K562 (cell line): Measurements from ENCODE around the gene MYO1B. TPM values are rescaled to one million over a fixed set of nuclear protein-coding genes. Genes with fewer than 3 reads are reported as not detected.

Source experiments
- SLC30A9 ChIP-seq: fragments of 250-450 bp; sonication (Bioruptor Pico); IDR thresholded peaks from 2 replicates; pipeline ENCODE4 v1.8.0; 2022; ENCODE audit warnings: mild to moderate bottlenecking, moderate library complexity
- SMAD1 ChIP-seq: fragments of 150-350 bp; IDR thresholded peaks from 2 replicates; pipeline ENCODE4 v1.6.1; 2014; ENCODE audit warnings: low read length, low read depth; ENCODE audit not compliant: partially characterized antibody
- WHSC1 ChIP-seq: IDR thresholded peaks from one replicate; pipeline ENCODE4 v1.6.1; 2012; ENCODE audit warnings: low read length, control low read depth, inconsistent platforms
- XRCC4 ChIP-seq: IDR thresholded peaks from one replicate; pipeline ENCODE4 v1.6.1; 2011; ENCODE audit not compliant: insufficient read depth, insufficient read length; ENCODE audit errors: extremely low read depth
- ZNF232 ChIP-seq: sonication (generic); formaldehyde crosslinking; IDR thresholded peaks from 2 replicates; pipeline ENCODE4 v1.8.0; 2022; ENCODE audit warnings: mild to moderate bottlenecking, missing genetic modification reagents
- ZNF445 ChIP-seq: fragments of 250-450 bp; sonication (Bioruptor Pico); IDR thresholded peaks from 2 replicates; pipeline ENCODE4 v1.4.0; 2020; ENCODE audit warnings: low read depth, mild to moderate bottlenecking, moderate library complexity
- polyA plus RNA-seq, 8 experiments: library from polyadenylated mRNA; depleted of rRNA in 4 of 8; stranded (reverse) in 5 of 8; unstranded in 3 of 8; fragments of >200 nt; fragmentation: Nextera tagmentation in 2 of 8; fragmentation: Illumina TruSeq in 1 of 8; extraction: Ambion mirVana in 2 of 8; extraction: Trizol in 1 of 8; gene quantifications; 2 replicates each; pipeline versions ENCODE4 v1.2.1 to v1.2.3, GENCODE V29; 2011 to 2014; ENCODE audit warnings: inconsistent platforms in 1 of 8, missing spikeins in 1 of 8
- total RNA-seq, 7 experiments: library from RNA; depleted of rRNA in 6 of 7; stranded (reverse); fragments of >200 nt in 6 of 7; fragmentation: Illumina TruSeq in 2 of 7; extraction: Trizol in 2 of 7; gene quantifications; 2 replicates each; pipeline versions ENCODE4 v1.2.1 to v1.2.3, GENCODE V29; 2011 to 2021; ENCODE audit warnings: low replicate concordance in 1 of 7
- TF ChIP-seq, protein P1 (sequence below), 2 experiments: fragments of 450-650 bp in 1 of 2; sonication (generic) in 1 of 2; formaldehyde crosslinking in 1 of 2; IDR thresholded peaks; 2 replicates each; pipeline versions ENCODE4 v1.7.1 to v1.9.0; 2016 to 2022; ENCODE audit warnings: inconsistent platforms in 1 of 2, mild to moderate bottlenecking in 1 of 2, missing genetic modification reagents in 1 of 2
- TF ChIP-seq, protein P2 (sequence below), 3 experiments: IDR thresholded peaks in 2 of 3; conservative IDR thresholded peaks in 1 of 3; 2 replicates each; pipeline ENCODE4 v1.5.1; 2011 to 2012; ENCODE audit warnings: low read length in 3 of 3, mild to moderate bottlenecking in 3 of 3, control low read depth in 2 of 3, improper control_type of control experiment in 1 of 3, inconsistent platforms in 1 of 3, low read depth in 1 of 3, mixed read lengths in 1 of 3, moderate library complexity in 1 of 3; ENCODE audit not compliant: insufficient read depth in 2 of 3

MYO1B gene
- total and polyA plus RNA-seq, 9 of the 15 experiments (the other 6 are each of a cell fraction or from before 2014, with no cell fraction given), result 0.04 to 0.33 (median 0.20) TPM; not detected in 5

DNA sequence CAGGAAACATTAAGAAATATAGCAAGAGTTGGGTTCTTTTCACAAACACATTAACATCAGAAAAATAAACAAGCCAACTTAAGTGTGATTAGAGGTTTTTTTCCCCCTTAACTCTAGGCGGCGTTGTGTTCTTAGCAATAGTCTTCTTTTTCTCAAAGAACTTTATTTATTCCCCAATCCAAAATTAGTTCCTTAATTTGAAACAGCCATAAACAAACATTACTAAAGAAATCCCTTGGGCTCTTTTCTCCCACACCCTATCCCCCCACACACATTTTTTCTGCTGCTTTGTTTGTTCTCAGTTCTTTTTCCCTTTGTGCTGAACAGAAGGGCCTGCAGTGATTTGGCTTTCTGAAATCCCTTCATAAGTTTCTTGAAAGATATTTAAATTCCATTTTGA, 13.2 kb upstream of the MYO1B start (continued):
- TF ChIP-seq, protein P1, sequence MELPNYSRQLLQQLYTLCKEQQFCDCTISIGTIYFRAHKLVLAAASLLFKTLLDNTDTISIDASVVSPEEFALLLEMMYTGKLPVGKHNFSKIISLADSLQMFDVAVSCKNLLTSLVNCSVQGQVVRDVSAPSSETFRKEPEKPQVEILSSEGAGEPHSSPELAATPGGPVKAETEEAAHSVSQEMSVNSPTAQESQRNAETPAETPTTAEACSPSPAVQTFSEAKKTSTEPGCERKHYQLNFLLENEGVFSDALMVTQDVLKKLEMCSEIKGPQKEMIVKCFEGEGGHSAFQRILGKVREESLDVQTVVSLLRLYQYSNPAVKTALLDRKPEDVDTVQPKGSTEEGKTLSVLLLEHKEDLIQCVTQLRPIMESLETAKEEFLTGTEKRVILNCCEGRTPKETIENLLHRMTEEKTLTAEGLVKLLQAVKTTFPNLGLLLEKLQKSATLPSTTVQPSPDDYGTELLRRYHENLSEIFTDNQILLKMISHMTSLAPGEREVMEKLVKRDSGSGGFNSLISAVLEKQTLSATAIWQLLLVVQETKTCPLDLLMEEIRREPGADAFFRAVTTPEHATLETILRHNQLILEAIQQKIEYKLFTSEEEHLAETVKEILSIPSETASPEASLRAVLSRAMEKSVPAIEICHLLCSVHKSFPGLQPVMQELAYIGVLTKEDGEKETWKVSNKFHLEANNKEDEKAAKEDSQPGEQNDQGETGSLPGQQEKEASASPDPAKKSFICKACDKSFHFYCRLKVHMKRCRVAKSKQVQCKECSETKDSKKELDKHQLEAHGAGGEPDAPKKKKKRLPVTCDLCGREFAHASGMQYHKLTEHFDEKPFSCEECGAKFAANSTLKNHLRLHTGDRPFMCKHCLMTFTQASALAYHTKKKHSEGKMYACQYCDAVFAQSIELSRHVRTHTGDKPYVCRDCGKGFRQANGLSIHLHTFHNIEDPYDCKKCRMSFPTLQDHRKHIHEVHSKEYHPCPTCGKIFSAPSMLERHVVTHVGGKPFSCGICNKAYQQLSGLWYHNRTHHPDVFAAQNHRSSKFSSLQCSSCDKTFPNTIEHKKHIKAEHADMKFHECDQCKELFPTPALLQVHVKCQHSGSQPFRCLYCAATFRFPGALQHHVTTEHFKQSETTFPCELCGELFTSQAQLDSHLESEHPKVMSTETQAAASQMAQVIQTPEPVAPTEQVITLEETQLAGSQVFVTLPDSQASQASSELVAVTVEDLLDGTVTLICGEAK (IDR thresholded peaks at IDR 0.05), result peak; percentile 55; the same call in 1 of the 2 replicates
- TF ChIP-seq, protein P1 (CRISPR knock-in tag; IDR thresholded peaks at IDR 0.05), result no peak
- TF ChIP-seq, protein P2, sequence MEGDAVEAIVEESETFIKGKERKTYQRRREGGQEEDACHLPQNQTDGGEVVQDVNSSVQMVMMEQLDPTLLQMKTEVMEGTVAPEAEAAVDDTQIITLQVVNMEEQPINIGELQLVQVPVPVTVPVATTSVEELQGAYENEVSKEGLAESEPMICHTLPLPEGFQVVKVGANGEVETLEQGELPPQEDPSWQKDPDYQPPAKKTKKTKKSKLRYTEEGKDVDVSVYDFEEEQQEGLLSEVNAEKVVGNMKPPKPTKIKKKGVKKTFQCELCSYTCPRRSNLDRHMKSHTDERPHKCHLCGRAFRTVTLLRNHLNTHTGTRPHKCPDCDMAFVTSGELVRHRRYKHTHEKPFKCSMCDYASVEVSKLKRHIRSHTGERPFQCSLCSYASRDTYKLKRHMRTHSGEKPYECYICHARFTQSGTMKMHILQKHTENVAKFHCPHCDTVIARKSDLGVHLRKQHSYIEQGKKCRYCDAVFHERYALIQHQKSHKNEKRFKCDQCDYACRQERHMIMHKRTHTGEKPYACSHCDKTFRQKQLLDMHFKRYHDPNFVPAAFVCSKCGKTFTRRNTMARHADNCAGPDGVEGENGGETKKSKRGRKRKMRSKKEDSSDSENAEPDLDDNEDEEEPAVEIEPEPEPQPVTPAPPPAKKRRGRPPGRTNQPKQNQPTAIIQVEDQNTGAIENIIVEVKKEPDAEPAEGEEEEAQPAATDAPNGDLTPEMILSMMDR (IDR thresholded peaks at IDR 0.05 in 2 of 3, conservative IDR thresholded peaks at IDR 0.05 in 1 of 3; ENCODE audit: insufficient read depth in 2 of 3, low read depth in 1 of 3, low read length in 3 of 3), result peak in 2 of 3 experiments; percentile 7 to 48; a peak in 2 of 6 replicates
- TF ChIP-seq ZNF232 (CRISPR knock-in tag), result no peak
- no peak for TF ChIP-seq ZNF445 (CRISPR knock-in tag)
- no peak for TF ChIP-seq SMAD1
- TF ChIP-seq XRCC4, result no peak
- TF ChIP-seq SLC30A9, result no peak
- no peak for TF ChIP-seq WHSC1
- TF ChIP-seq, all 486 proteins: peak for 4
